PC-9 (cell line): Measurements from ENCODE around the gene ANAPC1.
"Not testable (repeated sequence)": the region's sequence is repeated elsewhere in the genome, so short reads cannot be mapped to it uniquely, and the experiment has no call there.

ENCODE experiments used
- CTCF ChIP-seq: fragments of 200-600 bp; sonication (generic); conservative IDR thresholded peaks from 2 replicates; pipeline ENCODE4 v1.6.1; 2017; ENCODE audit warnings: mixed run types, antibody characterized with exemption, mild to moderate bottlenecking, moderate library complexity
- EZH2 ChIP-seq: fragments of 200-600 bp; sonication (generic); IDR thresholded peaks from 2 replicates; pipeline ENCODE4 v1.8.0; 2017; ENCODE audit warnings: antibody characterized with exemption, low read depth

- TF ChIP-seq CTCF, EZH2: not testable (repeated sequence)
Measured at GRCh38 chr2:111776296-111776695, 107.7 kb downstream of the ANAPC1 start.
